ENCODE measurements around the gene SURF1.

DNA sequence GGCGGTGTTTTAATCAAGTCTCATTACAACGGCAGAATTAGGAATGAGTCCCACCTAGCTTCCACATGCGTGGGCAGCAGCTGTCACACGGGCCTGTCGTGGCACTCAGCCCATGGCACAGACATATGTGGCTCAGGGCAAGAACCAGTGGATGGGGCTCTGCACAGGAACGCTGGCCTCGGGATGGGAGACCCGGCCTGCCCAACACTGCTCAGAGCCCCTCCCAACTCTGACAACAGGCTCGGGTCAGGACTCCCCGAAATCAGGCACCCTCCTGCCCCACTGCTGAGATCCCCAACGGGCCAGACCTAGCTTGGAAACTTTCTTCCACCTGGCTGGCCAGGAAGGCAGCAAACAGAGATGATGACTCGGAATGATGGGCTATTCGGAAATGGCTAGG, 15.4 kb downstream of the SURF1 start:
- TF ChIP-seq, protein P1, sequence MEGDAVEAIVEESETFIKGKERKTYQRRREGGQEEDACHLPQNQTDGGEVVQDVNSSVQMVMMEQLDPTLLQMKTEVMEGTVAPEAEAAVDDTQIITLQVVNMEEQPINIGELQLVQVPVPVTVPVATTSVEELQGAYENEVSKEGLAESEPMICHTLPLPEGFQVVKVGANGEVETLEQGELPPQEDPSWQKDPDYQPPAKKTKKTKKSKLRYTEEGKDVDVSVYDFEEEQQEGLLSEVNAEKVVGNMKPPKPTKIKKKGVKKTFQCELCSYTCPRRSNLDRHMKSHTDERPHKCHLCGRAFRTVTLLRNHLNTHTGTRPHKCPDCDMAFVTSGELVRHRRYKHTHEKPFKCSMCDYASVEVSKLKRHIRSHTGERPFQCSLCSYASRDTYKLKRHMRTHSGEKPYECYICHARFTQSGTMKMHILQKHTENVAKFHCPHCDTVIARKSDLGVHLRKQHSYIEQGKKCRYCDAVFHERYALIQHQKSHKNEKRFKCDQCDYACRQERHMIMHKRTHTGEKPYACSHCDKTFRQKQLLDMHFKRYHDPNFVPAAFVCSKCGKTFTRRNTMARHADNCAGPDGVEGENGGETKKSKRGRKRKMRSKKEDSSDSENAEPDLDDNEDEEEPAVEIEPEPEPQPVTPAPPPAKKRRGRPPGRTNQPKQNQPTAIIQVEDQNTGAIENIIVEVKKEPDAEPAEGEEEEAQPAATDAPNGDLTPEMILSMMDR (IDR thresholded peaks at IDR 0.05) = no peak
- no peak for TF ChIP-seq POLR2A (IDR thresholded peaks at IDR 0.05)
